Liver (tissue), 9 donors: ENCODE measurements around the gene CEACAM18. TPM values are rescaled to one million over a fixed set of nuclear protein-coding genes. Genes with fewer than 3 reads are reported as not detected.

Experiments used
- DNase-seq: peaks from one replicate; pipeline ENCODE4 v3.0.0-alpha.2; 2017; ENCODE audit warnings: low spot score
- H3K27ac ChIP-seq, 2 donors: one replicate each; pipeline ENCODE4 v1.7.0; 2013; ENCODE audit warnings: inconsistent platforms in 2 of 2, low read length in 2 of 2, control low read depth in 1 of 2, low read depth in 1 of 2, mild to moderate bottlenecking in 1 of 2
- H3K27me3 ChIP-seq, 4 donors: one replicate each; pipeline versions ENCODE4 v1.6.1 to v1.7.0; 2013; ENCODE audit warnings: low read length in 3 of 4, inconsistent platforms in 1 of 4, mild to moderate bottlenecking in 1 of 4, moderate library complexity in 1 of 4; ENCODE audit not compliant: control insufficient read depth in 4 of 4, insufficient read depth in 4 of 4
- H3K36me3 ChIP-seq, 4 donors: one replicate each; pipeline versions ENCODE4 v1.6.1 to v1.7.0; 2013; ENCODE audit warnings: low read length in 3 of 4, mild to moderate bottlenecking in 3 of 4, low read depth in 1 of 4, moderate library complexity in 1 of 4; ENCODE audit not compliant: control insufficient read depth in 4 of 4, insufficient read depth in 3 of 4
- H3K4me1 ChIP-seq, 4 donors: one replicate each; pipeline versions ENCODE4 v1.6.1 to v1.7.0; 2013; ENCODE audit warnings: low read length in 3 of 4, mild to moderate bottlenecking in 3 of 4, moderate library complexity in 1 of 4; ENCODE audit not compliant: control insufficient read depth in 4 of 4, insufficient read depth in 4 of 4
- H3K4me3 ChIP-seq, 3 donors: one replicate each; pipeline versions ENCODE4 v1.6.1 to v1.7.0; 2013; ENCODE audit warnings: low read length in 3 of 3, control low read depth in 1 of 3, low read depth in 1 of 3, mild to moderate bottlenecking in 1 of 3
- H3K9ac ChIP-seq, 2 donors: one replicate each; pipeline ENCODE4 v1.7.0; 2013; ENCODE audit warnings: low read length in 2 of 2, mild to moderate bottlenecking in 2 of 2, moderate library complexity in 2 of 2, control low read depth in 1 of 2, low read depth in 1 of 2
- H3K9me3 ChIP-seq, 4 donors: one replicate each; pipeline versions ENCODE4 v1.6.1 to v1.7.0; 2013; ENCODE audit warnings: low read length in 3 of 4; ENCODE audit not compliant: control insufficient read depth in 4 of 4
- CTCF ChIP-seq: fragments of 150-350 bp; IDR thresholded peaks from 2 replicates; pipeline ENCODE4 v1.5.1; 2017; ENCODE audit warnings: improper control_type of control experiment, low read depth, low read length; ENCODE audit not compliant: missing input control
- EGR1 ChIP-seq, 2 donors: IDR thresholded peaks; 2 replicates each; pipeline ENCODE4 v1.6.1; 2016 to 2018; ENCODE audit warnings: antibody characterized with exemption in 2 of 2, low read depth in 2 of 2
- FOXA2 ChIP-seq: IDR thresholded peaks from 2 replicates; pipeline ENCODE4 v1.6.1; 2016; ENCODE audit warnings: antibody characterized with exemption
- GABPA ChIP-seq, 2 donors: IDR thresholded peaks in 1 of 2; conservative IDR thresholded peaks in 1 of 2; 2 replicates each; pipeline ENCODE4 v1.6.1; 2016; ENCODE audit warnings: antibody characterized with exemption in 2 of 2, mild to moderate bottlenecking in 1 of 2, moderate library complexity in 1 of 2
- HNF4A ChIP-seq, 2 donors: conservative IDR thresholded peaks; 2 replicates each; pipeline ENCODE4 v1.6.1; 2016; ENCODE audit warnings: antibody characterized with exemption in 2 of 2, mild to moderate bottlenecking in 2 of 2
- JUND ChIP-seq, 2 donors: IDR thresholded peaks; 2 replicates each; pipeline ENCODE4 v1.6.1; 2016; ENCODE audit warnings: antibody characterized with exemption in 2 of 2
- NR2F2 ChIP-seq: IDR thresholded peaks from 2 replicates; pipeline ENCODE4 v1.6.1; 2016; ENCODE audit warnings: antibody characterized with exemption
- RAD21 ChIP-seq, 2 donors: IDR thresholded peaks; 2 replicates each; pipeline ENCODE4 v1.6.1; 2016; ENCODE audit warnings: antibody characterized with exemption in 2 of 2, mild to moderate bottlenecking in 2 of 2
- REST ChIP-seq: IDR thresholded peaks from 2 replicates; pipeline ENCODE4 v1.6.1; 2016; ENCODE audit warnings: antibody characterized with exemption, mild to moderate bottlenecking
- RXRA ChIP-seq, 2 donors: IDR thresholded peaks; 2 replicates each; pipeline ENCODE4 v1.6.1; 2017 to 2018; ENCODE audit warnings: antibody characterized with exemption in 2 of 2, mild to moderate bottlenecking in 1 of 2
- SP1 ChIP-seq: IDR thresholded peaks from 2 replicates; pipeline ENCODE4 v1.6.1; 2018; ENCODE audit warnings: antibody characterized with exemption, mild to moderate bottlenecking
- TAF1 ChIP-seq: conservative IDR thresholded peaks from 2 replicates; pipeline ENCODE4 v1.6.1; 2016; ENCODE audit warnings: antibody characterized with exemption, mild to moderate bottlenecking
- YY1 ChIP-seq: IDR thresholded peaks from 2 replicates; pipeline ENCODE4 v1.6.1; 2016; ENCODE audit warnings: antibody characterized with exemption, mild to moderate bottlenecking
- WGBS: extraction: QIAGEN DNeasy Blood & Tissue Kit; methylation state at CpG from one replicate; pipeline ENCODE4 v1.1.7; 2013; 5-methylcytosine and 5-hydroxymethylcytosine counted together
- polyA plus RNA-seq, 2 donors: library from polyadenylated mRNA; stranded (reverse) in 1 of 2; unstranded in 1 of 2; fragments of 200-250 nt in 1 of 2; fragments of >200 nt in 1 of 2; fragmentation: Nextera tagmentation in 1 of 2; extraction: Ambion mirVana in 1 of 2; gene quantifications; one replicate each; pipeline versions ENCODE4 v1.2.1 to v1.2.3, GENCODE V29; 2013 to 2015
- total RNA-seq, 2 donors: library from RNA; depleted of rRNA; stranded (reverse); fragments of >200 nt; gene quantifications; one replicate each; pipeline ENCODE4 v1.2.3, GENCODE V29; 2014
- donor health status: healthy.
- donor health status: healthy.
- donor health status: healthy.
- donor health status: healthy.
- donor health status: healthy.

Gene CEACAM18
- total and polyA plus RNA-seq, 4 donors: not detected

GRCh38 chr19:51469629-51470028, 8.7 kb upstream of the CEACAM18 start (continued):
- TF ChIP-seq REST: no peak

GRCh38 chr19:51470966-51471365, 7.4 kb upstream of the CEACAM18 start:
- H3K4me3 ChIP-seq: no peak overlapping the region
- H3K4me1 ChIP-seq: no peaks in the 10 kb centered on the region
- no peak for DNase-seq
- no peak overlapping the region for H3K9ac ChIP-seq
- 70% methylated on average over 9 of the region's 9 CpGs for WGBS
- no peaks in the 10 kb centered on the region for H3K27me3 ChIP-seq
- TF ChIP-seq JUND (IDR thresholded peaks at IDR 0.05) (no peak), YY1 (no peak), FOXA2 (no peak), EGR1 (IDR thresholded peaks at IDR 0.05; ENCODE audit: low read depth in 2 of 2) (no peak), TAF1 (no peak), GABPA (IDR thresholded peaks at IDR 0.05 in 1 of 2, conservative IDR thresholded peaks at IDR 0.05 in 1 of 2) (no peak), RXRA (IDR thresholded peaks at IDR 0.05) (no peak), HNF4A (conservative IDR thresholded peaks at IDR 0.05) (no peak), RAD21 (IDR thresholded peaks at IDR 0.05) (no peak), SP1 (no peak), CTCF (no peak), REST (no peak), NR2F2 (no peak)
- H3K27ac ChIP-seq: no peak overlapping the region
- no peaks in the 10 kb centered on the region for H3K9me3 ChIP-seq
- H3K36me3 ChIP-seq: no peaks in the 10 kb centered on the region
